Fibroblast of mammary gland (primary cell): ENCODE measurements around the gene PTGIR.

ENCODE experiments used
- DNase-seq: peaks from one replicate; pipeline ENCODE4 v3.0.0-alpha.2; 2010; ENCODE audit warnings: low read depth
- H3K4me3 ChIP-seq: 2 replicates; pipeline ENCODE4 v1.5.1; 2011; ENCODE audit warnings: low read depth, mild to moderate bottlenecking, low read length, moderate library complexity; ENCODE audit not compliant: control insufficient read depth
- TF ChIP-seq, protein P1 (sequence below): conservative IDR thresholded peaks from 2 replicates; pipeline ENCODE4 v1.5.1; 2011; ENCODE audit warnings: low read depth, low read length, inconsistent platforms; ENCODE audit not compliant: control insufficient read depth, insufficient read depth

The PTGIR gene

GRCh38 chr19:46624958-46625661 lies at the start of gene PTGIR:
Gene PTGIR, minus strand, starts transcription at chr19:46625089. Its CDS starts 864 bp downstream, at chr19:46624225.
- H3K4me3 ChIP-seq, result peak within 1 kb of the TSS; percentile 29
- DNase-seq, result peak; percentile 79
- TF ChIP-seq, protein P1, sequence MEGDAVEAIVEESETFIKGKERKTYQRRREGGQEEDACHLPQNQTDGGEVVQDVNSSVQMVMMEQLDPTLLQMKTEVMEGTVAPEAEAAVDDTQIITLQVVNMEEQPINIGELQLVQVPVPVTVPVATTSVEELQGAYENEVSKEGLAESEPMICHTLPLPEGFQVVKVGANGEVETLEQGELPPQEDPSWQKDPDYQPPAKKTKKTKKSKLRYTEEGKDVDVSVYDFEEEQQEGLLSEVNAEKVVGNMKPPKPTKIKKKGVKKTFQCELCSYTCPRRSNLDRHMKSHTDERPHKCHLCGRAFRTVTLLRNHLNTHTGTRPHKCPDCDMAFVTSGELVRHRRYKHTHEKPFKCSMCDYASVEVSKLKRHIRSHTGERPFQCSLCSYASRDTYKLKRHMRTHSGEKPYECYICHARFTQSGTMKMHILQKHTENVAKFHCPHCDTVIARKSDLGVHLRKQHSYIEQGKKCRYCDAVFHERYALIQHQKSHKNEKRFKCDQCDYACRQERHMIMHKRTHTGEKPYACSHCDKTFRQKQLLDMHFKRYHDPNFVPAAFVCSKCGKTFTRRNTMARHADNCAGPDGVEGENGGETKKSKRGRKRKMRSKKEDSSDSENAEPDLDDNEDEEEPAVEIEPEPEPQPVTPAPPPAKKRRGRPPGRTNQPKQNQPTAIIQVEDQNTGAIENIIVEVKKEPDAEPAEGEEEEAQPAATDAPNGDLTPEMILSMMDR, result no peak

- no peak for DNase-seq
- TF ChIP-seq, protein P1, result no peak
- no peak overlapping the region for H3K4me3 ChIP-seq
Observed at GRCh38 chr19:46670813-46671212, 45.9 kb upstream of the PTGIR start.

DNA sequence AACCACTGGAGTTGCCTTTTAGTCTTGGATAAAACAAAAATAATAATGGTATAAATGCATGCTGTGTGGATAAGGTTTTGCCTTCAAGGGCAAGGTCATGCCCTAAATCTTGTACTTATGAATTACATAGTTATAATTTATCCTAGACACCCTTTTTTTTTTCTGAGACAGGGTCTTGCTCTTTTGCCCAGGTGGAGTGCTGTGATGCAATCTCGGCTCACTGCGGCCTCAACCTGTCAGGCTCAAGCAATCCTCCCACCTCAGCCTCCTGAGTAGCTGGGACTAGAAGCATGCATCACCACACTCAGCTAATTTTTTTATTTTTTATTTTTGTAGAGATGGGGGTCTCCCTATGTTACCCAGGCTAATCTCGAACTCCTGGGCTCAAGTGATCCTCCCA lies 43.8 kb upstream of the PTGIR start:
- TF ChIP-seq, protein P1, result no peak

GRCh38 chr19:46665072-46665471 lies 40.2 kb upstream of the PTGIR start:
- DNase-seq, result no peak
- H3K4me3 ChIP-seq, result no peak overlapping the region
- TF ChIP-seq, protein P1, result no peak

More for the DNA sequence above, 43.8 kb upstream of the PTGIR start:
- no peak overlapping the region for H3K4me3 ChIP-seq
- no peak for DNase-seq

- peak overlapping the region; percentile 43 for H3K4me3 ChIP-seq
- TF ChIP-seq, protein P1, result peak; percentile 95
- peak; percentile 90 for DNase-seq
Observed at GRCh38 chr19:46661735-46662592, 37.1 kb upstream of the PTGIR start.

- DNase-seq, result peak; percentile 99
- TF ChIP-seq, protein P1, result no peak
- H3K4me3 ChIP-seq, result peak within 1 kb of the TSS; percentile 43
Observed at GRCh38 chr19:46661020-46661731, 36.3 kb upstream of the PTGIR start, which contains the start of gene DACT3. Gene DACT3, minus strand, starts transcription at chr19:46661182. Its CDS starts 118 bp downstream, at chr19:46661064.
